ENCODE measurements around the gene FDX1. TPM values are rescaled to one million over a fixed set of nuclear protein-coding genes. Genes with fewer than 3 reads are reported as not detected.

FDX1 gene
- polyA plus RNA-seq, 3 donors = 3.9 to 20.2 (median 12.8) TPM

GRCh38 chr11:110505528-110506284, 76.0 kb downstream of the FDX1 start:
- Mint-ChIP-seq H3K27ac (no peak overlapping the region), H3K9me3 (peaks cover 0 to 5% (median 4%) of the 10 kb centered on the region in 7 donors), H3K4me3 (no peak overlapping the region), H3K27me3 (ENCODE audit: low read depth in 3 of 3) (peaks cover 0 to 2% (median 0%) of the 10 kb centered on the region in 3 donors), H3K36me3 (no peaks in the 10 kb centered on the region), H3K4me1 (no peaks in the 10 kb centered on the region)
- H3K4me3 ChIP-seq (replicated peaks in 1 of 3; ENCODE audit: low read depth in 2 of 3, low read length in 3 of 3) = no peak overlapping the region
- intact Hi-C loops (cut with micrococcal nuclease) = no loop called here
- WGBS (ENCODE audit: insufficient coverage) = 100% methylated on average over 5 of the region's 9 CpGs
- no peaks in the 10 kb centered on the region for H3K79me2 ChIP-seq (ENCODE audit: insufficient read depth, low read length)
- H3K4me2 ChIP-seq (replicated peaks; ENCODE audit: extremely low read depth, low read length, poor library complexity, severe bottlenecking) = no peak overlapping the region
- H2AFZ ChIP-seq (ENCODE audit: insufficient read depth, low read depth, low read length, poor library complexity, severe bottlenecking) = no peak overlapping the region
- H3K27ac ChIP-seq (ENCODE audit: low read depth in 1 of 2, low read length in 2 of 2) = no peak overlapping the region
- H3K36me3 ChIP-seq (replicated peaks in 1 of 2; ENCODE audit: control insufficient read depth in 1 of 2, insufficient read depth in 2 of 2, low read length in 2 of 2) = no peaks in the 10 kb centered on the region
- H3K4me1 ChIP-seq (ENCODE audit: control insufficient read depth in 1 of 2, insufficient read depth in 2 of 2, low read length in 2 of 2) = no peaks in the 10 kb centered on the region
- H3K9ac ChIP-seq (ENCODE audit: insufficient read depth, low read length, poor library complexity, severe bottlenecking) = no peak overlapping the region
- DNase-seq = no peak
- no peaks in the 10 kb centered on the region for H4K20me1 ChIP-seq (ENCODE audit: insufficient read depth, low read length)
- peaks cover 0 to 3% of the 10 kb centered on the region in 2 donors for H3K9me3 ChIP-seq (replicated peaks in 1 of 2; ENCODE audit: control insufficient read depth in 1 of 2, insufficient read depth in 1 of 2, low read length in 2 of 2)
- no peaks in the 10 kb centered on the region for H3K27me3 ChIP-seq (ENCODE audit: control insufficient read depth in 2 of 2, insufficient read depth in 2 of 2, low read length in 2 of 2)
- no peak for TF ChIP-seq CTCF (IDR thresholded peaks at IDR 0.05)

GRCh38 chr11:110507328-110507727, 77.6 kb downstream of the FDX1 start:
- Mint-ChIP-seq H3K4me3 (no peak overlapping the region), H3K4me1 (no peaks in the 10 kb centered on the region), H3K27me3 (ENCODE audit: low read depth in 3 of 3) (peaks cover 0 to 2% (median 0%) of the 10 kb centered on the region in 3 donors), H3K9me3 (peaks cover 0 to 2% (median 0%) of the 10 kb centered on the region in 7 donors), H3K36me3 (no peaks in the 10 kb centered on the region), H3K27ac (no peak overlapping the region)
- no peaks in the 10 kb centered on the region for H3K27me3 ChIP-seq (ENCODE audit: control insufficient read depth in 2 of 2, insufficient read depth in 2 of 2, low read length in 2 of 2)
- H3K79me2 ChIP-seq (ENCODE audit: insufficient read depth, low read length) = no peaks in the 10 kb centered on the region
- no peak overlapping the region for H3K4me3 ChIP-seq (replicated peaks in 1 of 3; ENCODE audit: low read depth in 2 of 3, low read length in 3 of 3)
- no peak overlapping the region for H2AFZ ChIP-seq (ENCODE audit: insufficient read depth, low read depth, low read length, poor library complexity, severe bottlenecking)
- no peaks in the 10 kb centered on the region for H3K9me3 ChIP-seq (replicated peaks in 1 of 2; ENCODE audit: control insufficient read depth in 1 of 2, insufficient read depth in 1 of 2, low read length in 2 of 2)
- TF ChIP-seq CTCF (IDR thresholded peaks at IDR 0.05) = no peak
- H3K36me3 ChIP-seq (replicated peaks in 1 of 2; ENCODE audit: control insufficient read depth in 1 of 2, insufficient read depth in 2 of 2, low read length in 2 of 2) = no peaks in the 10 kb centered on the region
- intact Hi-C loops (cut with micrococcal nuclease) = no loop called here
- H4K20me1 ChIP-seq (ENCODE audit: insufficient read depth, low read length) = no peaks in the 10 kb centered on the region
- H3K4me1 ChIP-seq (ENCODE audit: control insufficient read depth in 1 of 2, insufficient read depth in 2 of 2, low read length in 2 of 2) = no peaks in the 10 kb centered on the region
- WGBS (ENCODE audit: insufficient coverage) = 91% methylated on average over 4 of the region's 5 CpGs
- no peak overlapping the region for H3K27ac ChIP-seq (ENCODE audit: low read depth in 1 of 2, low read length in 2 of 2)
- no peak for DNase-seq
- no peak overlapping the region for H3K9ac ChIP-seq (ENCODE audit: insufficient read depth, low read length, poor library complexity, severe bottlenecking)
- H3K4me2 ChIP-seq (replicated peaks; ENCODE audit: extremely low read depth, low read length, poor library complexity, severe bottlenecking) = no peak overlapping the region

All from CD14-positive monocyte (primary cell).